GM19035 (cell line): ENCODE results near the gene CAMTA1.
"Not testable (repeated sequence)": the region's sequence is repeated elsewhere in the genome, so short reads cannot be mapped to it uniquely, and the experiment has no call there.

Experiments
- ATAC-seq: cut with Tn5 transposase; IDR thresholded peaks from one replicate; pipeline ENCODE4 v1.9.1; 2021; ENCODE audit not compliant: unreplicated experiment

Gene CAMTA1

DNA sequence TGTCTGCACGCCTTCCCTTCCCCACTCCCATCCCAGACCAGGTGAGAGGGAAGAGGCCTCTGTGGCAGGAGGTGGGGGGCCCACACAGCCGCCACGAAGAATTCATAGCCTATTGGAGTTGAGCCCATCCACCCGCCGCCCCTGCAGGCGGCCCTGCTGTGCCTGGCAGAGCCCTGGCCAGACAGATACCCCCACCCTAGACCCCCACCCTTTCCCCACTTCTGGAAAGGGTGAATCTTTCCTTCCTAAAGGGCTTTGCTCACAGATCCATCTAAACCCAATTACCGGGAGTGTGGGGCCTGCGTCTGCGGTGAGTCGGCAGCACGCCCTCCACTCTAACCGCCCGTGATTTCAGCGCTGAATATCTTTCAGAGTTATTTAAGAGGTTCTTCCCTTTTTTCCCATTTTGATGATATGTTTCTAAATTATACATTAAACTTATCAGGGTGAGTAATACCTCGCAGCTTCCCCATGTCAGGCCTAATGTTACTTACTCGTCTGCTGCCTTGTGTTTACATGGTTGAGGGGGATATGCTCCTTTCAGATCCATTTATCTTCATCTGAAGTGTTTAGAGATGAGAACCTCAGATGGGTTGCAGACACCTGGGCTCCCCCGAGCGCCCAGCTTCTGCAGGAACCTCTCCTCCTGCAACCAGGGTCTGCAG is 802.0 kb downstream of the CAMTA1 start:
- ATAC-seq = no peak

DNA sequence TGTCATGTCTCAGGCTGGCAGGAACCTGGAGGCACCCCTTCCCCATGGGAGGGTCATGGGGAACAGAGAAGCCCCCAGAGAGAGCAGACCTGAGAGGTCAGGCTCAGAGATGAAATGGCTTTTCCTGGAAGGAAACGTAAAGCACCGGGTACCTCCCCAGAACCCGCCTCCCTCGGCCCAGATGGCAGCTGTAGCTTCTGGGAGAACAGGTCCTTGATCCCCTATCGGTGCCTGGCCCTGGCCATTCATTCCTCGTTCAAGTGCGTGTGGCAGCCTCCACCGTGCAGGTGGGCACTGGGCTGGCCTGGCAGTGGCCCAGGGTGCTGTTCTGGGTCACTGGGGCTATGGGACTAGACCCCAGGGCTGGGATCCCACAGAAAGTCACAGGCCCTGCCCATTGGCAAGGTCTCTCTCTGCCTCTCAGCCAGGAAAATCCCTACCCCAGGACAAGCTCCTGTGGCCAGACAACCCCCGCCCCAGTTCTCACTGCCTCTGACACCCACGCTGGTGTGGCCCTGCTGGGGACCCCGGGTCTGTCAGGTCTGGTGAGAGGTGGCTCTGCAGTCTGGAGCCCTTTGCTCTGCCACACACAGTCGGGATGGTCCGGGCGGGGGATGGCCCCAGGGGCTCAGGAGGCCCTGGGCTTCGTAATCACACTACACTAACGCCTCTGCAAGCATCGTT is 802.7 kb downstream of the CAMTA1 start:
- no peak for ATAC-seq

DNA sequence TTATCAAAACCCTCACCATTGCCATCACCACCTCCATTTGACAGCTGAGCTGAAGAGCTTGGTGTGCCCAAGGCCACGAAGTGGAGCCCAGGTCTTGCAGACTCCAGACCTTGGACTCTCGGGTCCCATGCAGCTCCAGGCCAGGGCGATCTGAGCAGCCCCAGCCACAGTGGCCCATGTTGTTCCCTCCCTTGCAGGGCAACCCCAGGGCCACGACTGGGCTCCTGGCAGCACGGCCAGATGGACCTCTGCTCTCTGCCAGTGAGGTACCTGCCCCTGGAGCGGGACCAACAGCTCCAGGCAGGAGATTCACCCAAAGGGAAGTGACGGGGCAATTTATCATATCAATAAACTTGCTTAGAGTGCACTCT is 803.2 kb downstream of the CAMTA1 start:
- ATAC-seq = no peak

DNA sequence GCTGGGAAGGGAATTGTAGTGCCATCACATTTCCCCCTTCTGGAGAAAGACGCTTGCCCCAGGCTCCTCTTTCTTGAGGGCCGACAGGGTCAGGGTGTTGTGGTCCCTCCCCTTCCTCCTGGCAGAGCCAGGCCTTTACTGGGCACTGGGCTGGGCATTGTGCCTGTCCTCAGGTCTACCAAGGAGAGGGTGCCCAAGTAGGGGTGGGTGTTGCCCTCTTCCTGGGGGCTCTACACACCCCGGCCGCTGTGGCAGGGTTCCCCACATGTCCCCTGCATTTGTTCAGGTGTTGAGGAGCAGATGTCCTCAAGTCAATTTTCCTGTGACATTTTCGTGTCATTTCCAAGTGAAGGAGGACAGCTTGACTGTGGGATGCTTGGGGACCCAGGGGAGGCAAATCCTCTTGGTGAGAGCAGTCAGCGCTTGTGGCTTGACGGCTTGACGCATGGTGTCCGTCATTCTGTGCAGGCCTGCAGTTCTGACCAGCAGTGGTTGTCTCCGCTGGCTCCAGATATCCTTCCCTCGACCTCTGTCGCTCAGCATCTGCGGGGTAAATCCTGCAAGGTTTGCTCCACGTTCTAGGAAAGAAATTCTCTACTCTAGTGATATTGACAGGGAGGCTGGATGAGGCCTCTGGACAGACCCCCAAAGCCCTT is 804.0 kb downstream of the CAMTA1 start:
- ATAC-seq = no peak

DNA sequence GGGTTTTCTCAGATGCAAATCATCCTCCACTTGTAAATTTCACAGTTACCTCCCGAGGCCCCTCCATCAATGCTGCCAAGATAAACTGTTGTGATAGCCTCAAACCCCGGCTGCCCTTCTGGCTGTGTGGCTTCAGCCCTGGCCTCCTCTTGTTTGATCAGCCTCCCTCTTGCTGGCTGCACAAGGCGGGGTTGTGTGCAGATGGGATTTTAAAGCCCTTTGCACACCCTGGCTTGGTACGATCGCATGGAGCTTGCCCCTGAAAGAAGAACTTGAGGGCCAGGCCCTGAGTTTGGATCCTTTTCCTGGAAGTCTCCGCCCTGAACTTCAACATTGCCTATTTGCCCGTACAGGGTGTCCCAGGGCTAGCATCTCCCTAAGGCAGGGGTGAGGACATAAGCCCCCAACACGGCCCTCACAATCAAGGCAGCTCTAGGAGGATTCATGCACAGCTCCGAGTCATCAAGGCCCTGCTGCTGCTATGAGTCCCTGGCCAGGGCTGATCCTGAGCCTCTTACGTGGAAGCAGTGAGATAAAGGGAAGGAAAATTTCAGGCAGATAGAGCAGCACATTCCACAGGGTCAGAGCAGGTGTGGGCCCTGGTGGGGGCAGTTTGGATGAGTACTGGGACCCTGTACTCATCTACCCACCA is 804.6 kb downstream of the CAMTA1 start:
- no peak for ATAC-seq

DNA sequence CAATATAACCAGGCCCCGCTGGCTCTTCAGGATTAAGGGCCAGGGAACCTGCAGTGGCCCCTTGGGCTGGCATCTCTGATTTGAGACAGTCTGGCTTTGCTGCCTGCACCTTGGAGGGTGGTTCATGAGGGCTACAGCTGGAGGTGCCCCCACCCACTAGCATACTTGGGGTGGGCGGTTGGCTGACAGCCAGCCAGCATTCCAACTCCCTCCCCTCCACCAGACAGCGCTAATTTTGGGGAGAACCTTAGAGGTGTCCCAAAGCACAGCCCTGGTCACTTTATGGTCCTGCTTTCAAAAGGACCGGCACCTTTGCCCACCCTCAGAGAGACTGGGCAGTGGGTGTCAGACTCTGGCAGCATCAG is 805.2 kb downstream of the CAMTA1 start:
- no peak for ATAC-seq

DNA sequence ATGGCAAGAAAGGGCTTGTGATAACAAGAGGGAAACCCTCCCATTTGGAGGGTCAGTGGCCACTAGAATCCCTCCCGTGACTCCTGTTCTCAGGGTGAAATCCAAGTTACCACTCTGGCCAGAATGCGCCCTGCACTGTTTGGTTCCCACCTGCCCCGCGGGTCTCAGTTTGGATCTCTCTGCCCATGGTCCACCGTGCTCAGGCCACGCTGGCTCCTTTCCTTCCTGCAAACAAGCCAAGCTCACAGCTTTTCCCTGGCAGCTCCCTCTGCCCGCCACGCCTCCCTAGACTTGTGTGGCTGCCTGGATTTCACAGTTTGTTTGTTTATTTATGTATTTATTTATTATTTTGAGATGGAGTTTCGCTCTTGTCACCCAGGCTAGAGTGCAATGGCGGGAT is 806.3 kb downstream of the CAMTA1 start:
- ATAC-seq = no peak

DNA sequence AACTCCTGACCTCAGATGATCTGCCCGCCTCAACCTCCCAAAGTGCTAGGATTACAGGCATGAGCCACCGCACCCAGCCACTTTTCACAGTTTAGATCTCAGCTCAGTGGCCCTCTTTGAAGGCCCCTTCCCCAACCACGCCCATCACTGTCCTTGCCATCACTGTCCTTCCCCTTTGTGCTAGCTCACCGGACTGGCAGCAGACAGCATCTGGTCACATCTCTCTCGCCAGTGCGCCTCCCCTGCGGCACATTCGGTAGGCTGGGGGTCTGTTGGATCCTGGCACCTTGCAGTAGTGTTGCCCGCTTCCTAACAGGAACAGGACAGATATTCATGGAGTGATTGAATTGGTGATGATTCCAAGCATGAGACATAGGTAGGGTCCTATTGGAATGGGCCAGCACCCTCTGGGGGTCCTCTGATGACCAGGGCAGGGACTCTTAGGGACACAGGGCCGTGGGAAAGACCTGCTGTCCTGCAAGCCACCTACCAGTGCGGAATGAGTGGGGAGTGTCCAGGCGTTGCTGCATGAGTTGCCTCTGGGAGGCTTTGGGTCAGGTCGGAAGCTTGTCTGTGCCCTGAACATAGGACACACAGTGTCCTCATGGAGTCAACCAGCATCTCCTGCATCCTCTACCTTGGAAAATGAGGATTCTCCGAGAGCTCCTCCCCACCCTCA is 807.0 kb downstream of the CAMTA1 start:
- ATAC-seq = no peak

DNA sequence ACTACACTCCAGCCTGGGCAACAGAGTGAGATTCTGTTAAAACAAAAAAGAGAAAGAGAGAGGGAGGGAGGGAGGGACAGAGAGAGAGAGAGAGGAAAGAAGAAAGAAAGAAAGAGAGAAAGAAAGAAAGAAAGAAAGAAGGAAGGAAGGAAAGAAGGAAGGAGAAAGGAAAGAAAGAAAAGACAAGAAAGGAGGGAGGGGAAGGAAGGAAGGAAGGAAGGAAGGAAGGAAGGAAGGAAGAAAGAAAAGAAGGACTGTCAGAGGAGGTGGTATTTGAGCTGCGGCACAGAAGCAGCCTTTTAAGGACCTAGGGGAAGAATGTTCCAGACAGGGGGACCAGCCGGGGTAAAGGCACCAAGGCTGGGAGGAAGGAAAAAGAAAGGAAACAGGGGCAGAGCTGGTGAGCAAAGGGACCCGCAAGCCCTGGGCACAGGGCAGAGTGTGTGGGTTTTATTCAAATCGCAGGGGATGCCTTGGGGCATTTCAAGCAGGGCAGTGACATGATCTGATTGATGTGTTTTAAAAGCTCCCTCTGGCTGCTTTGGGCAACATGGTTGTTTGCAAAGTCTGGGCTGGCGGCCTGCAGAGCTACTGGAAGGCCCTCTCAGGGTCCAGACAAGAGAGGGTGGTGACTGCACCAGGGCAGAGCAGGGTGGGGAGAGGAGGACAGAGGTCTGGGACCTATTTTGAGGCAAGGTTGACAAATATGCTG is 808.9 kb downstream of the CAMTA1 start:
- no peak for ATAC-seq

DNA sequence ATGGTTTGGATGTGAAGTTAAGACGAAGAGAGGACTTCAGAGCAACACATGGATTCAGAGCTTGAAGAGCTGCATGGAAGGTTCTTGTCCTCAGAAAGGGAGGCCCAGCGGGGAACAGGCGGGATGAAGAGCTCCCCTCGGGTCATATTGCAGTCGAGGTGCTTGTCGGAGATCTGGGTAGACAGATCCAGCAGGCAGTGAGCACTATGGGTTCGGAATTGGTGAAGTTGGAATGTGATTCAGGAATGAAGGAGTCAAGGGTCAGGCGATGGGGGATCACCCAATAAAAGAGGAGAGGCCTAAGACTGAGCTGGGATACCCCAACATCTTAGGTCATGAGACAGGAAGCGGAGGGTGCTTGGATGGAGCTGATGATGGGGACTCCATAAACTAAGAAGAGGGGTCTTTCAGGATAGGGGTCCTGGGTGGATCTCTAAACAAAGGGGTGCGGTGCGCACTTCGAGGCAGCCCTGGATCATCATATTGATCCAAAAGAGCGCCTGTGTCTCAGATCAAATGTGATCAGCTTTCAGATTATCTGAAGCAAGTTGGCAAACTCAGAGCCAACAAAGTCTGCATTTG is 809.6 kb downstream of the CAMTA1 start:
- ATAC-seq = no peak

DNA sequence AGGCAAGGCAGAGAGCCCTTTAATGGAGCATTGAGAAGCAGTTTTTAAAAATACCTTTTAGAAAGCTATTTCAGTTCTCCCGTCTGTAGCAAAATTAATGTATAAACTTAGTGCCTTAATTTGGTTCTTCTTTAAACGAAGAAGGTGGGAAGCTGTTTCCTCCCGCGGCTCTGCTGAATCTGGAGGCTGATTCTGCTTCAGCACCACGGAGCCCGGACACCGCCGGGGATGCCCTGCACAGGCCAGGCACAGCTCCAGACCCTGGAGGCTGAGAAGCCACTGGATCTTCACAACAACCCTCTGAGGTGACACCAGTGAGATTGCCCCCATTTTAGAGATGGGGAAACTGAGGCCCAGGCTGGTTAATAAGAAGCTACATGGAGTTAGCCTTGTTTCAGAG is 810.1 kb downstream of the CAMTA1 start:
- ATAC-seq = no peak

DNA sequence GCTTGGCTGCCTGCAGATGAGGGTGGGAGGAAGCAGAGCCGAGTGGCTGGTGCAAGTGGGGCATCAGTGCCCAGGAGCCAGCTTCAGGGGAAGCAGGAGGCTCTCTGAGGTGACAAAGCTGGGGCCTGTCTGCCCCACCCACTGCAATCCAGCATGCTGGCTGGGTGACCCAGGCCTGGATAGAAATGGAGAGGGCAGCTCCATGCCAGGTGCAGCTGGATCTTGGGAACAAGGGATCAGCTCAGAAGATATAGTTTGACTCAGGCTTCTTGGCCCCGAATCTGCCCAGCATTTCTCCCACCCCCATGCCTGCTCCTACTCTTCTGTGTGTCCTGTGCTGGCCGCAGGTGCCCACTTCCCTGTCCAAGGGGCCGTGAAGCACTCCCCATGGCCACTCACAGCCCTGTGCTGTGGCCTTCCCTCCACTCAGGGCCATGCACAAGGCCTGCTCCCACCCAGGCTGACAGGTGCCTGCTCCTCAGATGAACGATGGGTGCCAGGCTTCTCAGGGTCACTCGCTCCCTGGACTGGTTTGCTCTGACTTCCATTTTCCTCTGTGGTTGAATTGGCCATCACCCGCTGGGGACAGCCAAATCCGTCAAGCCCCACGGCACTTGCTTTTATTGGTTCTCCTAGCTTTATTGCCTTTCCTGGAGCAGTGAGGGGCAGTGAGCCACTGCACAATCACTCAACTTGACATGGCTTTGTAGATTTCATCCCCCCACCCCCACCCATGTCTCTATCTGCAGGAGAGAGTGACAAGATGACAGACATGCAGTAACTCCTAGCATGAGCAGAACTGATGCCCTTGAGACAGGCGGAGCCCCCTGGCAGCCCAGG is 811.1 kb downstream of the CAMTA1 start:
- ATAC-seq = no peak

DNA sequence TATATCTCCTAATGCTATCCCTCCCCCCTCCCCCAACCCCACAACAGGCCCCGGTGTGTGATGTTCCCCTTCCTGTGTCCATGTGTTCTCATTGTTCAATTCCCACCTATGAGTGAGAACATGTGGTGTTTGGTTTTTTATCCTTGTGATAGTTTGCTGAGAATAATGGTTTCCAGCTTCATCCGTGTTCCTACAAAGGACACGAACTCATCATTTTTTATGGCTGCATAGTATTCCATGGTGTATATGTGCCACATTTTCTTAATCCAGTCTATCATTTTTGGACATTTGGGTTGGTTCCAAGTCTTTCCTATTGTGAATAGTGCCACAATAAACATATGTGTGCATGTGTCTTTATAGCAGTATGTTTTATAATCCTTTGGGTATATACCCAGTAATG is 812.8 kb downstream of the CAMTA1 start:
- ATAC-seq = not testable (repeated sequence)

DNA sequence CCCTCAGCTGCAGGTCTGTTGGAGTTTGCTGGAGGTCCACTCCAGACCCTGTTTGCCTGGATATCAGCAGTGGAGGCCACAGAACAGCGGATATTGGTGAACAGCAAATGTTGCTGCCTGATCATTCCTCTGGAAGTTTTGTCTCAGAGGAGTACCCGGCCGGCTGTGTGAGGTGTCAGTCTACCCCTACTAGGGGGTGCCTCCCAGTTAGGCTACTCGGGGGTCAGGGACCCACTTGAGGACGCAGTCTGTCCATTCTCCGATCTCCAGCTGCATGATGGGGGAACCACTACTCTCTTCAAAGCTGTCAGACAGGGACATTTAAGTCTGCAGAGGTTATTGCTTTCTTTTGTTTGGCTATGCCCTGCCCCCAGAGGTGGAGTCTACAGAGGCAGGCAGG is 819.7 kb downstream of the CAMTA1 start:
- ATAC-seq = not testable (repeated sequence)

DNA sequence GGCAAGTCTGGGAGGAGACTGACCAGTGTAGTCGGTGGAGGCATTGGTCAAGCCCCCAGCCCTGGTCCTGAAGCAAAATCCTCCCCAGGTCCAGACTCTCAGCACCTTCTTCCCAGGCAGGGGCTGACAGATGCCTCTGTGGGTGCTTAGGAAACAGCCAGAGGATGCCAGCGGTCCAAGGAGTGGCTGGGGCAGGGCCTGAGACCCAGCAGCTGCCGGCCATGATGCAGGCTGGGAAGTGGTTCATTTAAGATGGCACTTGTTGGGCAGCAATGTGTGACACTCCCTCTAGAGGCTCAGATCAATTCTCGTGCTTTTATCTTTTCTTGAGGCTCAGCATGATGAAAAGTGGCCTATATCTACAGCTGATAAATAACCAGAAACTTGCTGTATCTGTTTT is 820.8 kb downstream of the CAMTA1 start:
- no peak for ATAC-seq

DNA sequence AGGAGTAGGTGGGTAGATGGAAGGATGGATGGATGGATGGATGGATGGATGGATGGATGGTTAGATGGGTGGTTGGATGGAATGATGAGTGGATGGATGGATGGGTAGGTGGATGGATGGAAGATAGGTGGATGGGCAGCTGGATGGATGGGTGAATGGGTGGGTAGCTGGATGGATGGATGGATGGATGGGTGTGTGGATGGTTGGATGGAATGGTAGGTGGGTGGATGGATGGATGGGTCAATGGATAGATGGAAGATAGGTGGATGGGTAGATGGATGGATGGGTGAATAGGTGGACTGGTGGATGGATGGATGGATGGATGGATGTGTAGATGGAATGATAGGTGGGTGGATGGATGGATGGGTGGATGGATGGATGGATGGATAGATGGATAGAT is 821.8 kb downstream of the CAMTA1 start:
- ATAC-seq = no peak

DNA sequence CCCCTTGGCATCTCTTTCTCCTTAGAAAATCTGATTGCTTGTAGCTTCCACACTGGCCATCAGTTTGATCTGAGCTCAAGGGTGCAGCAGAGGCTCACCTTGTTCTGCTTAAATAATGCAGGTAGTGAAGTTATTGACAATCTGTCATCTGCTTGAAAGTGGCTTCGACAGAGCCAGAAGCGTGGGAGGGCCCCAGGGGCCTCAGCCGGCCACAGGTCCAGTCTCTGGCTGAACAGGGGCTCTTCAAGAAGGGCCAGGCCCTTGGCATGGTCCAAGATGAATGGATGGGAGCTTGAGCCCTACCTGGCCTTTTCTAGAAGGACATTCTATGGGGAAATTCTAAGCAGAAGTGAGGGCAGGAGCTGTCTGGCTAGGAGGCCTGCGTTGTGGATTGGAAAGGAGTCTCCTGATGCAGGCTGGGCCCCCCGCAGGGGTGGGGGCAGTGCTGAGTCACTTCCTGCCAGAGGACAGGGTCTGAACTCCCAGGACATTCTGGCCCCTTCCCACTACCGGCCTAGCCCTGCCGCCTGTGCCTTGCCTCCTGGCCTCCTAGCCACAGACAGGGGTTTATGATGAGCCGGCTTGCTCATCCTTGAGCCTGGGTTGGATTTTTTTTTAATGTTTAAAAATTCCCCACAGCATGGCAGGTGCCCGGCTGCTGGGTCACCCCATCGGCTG is 823.5 kb downstream of the CAMTA1 start:
- ATAC-seq = no peak

DNA sequence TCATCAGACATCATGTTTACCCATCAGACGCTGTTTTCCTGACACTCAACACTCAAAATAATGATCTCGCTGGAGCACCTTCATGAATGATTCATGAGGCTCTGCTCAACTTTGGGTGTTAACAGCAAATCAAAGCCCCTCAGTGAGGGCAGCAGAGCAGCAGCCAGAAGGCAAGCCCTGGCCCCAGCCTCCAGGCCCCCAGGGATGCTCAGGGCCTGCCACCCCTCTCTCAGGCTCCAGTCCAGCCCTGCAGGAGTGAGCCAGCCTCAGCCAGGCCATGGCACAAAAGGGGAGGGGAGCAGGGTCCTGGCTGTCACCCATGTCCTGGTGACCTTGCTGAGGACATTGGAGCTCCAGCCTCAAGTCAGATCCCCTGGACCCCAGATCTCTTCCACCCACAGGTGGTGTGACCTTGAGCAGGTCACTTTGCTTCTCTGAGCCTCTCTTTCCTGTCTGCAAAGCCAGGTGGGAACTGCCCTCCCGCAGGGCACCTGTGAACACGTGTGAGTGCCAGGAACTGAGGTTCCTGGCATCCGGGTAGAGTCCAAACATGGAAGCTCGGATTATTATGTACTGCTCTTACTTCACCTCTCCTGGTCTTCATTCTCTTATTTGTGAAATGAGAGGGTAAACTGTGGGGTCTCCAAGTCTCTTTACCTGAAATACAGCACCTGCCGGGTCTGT is 824.2 kb downstream of the CAMTA1 start:
- no peak for ATAC-seq
